Thymus (tissue), 11 donors: Measurements from ENCODE around the gene WFS1. TPM values are rescaled to one million over a fixed set of nuclear protein-coding genes. Genes with fewer than 3 reads are reported as not detected.

ENCODE experiments used
- DNase-seq, 9 donors: peaks; one replicate each; pipeline ENCODE4 v3.0.0-alpha.2; 2013; ENCODE audit warnings: low spot score in 9 of 9, low read depth in 6 of 9, missing footprints in 1 of 9
- H3K27ac ChIP-seq, 2 donors: one replicate each; pipeline ENCODE4 v1.5.1; 2013; ENCODE audit warnings: control low read depth in 1 of 2, low read depth in 1 of 2, low read length in 1 of 2, mild to moderate bottlenecking in 1 of 2, moderate library complexity in 1 of 2
- H3K27me3 ChIP-seq, 2 donors: one replicate each; pipeline ENCODE4 v1.5.1; 2013; ENCODE audit warnings: low read length in 1 of 2; ENCODE audit not compliant: control insufficient read depth in 2 of 2, insufficient read depth in 1 of 2
- H3K36me3 ChIP-seq, 2 donors: one replicate each; pipeline ENCODE4 v1.5.1; 2013; ENCODE audit warnings: low read length in 1 of 2, mild to moderate bottlenecking in 1 of 2, moderate library complexity in 1 of 2; ENCODE audit not compliant: control insufficient read depth in 2 of 2, insufficient read depth in 2 of 2
- H3K4me1 ChIP-seq, 2 donors: one replicate each; pipeline ENCODE4 v1.5.1; 2013; ENCODE audit warnings: low read length in 2 of 2; ENCODE audit not compliant: control insufficient read depth in 2 of 2, insufficient read depth in 2 of 2
- H3K4me3 ChIP-seq, 2 donors: one replicate each; pipeline ENCODE4 v1.5.1; 2013; ENCODE audit warnings: low read length in 2 of 2, control low read depth in 1 of 2, mild to moderate bottlenecking in 1 of 2
- H3K9me3 ChIP-seq, 2 donors: one replicate each; pipeline ENCODE4 v1.5.1; 2013; ENCODE audit warnings: low read length in 1 of 2, mild to moderate bottlenecking in 1 of 2; ENCODE audit not compliant: control insufficient read depth in 2 of 2, insufficient read depth in 1 of 2
- WGBS: extraction: QIAGEN DNeasy Blood & Tissue Kit; methylation state at CpG from one replicate; pipeline ENCODE4 v1.1.7; 2013; 5-methylcytosine and 5-hydroxymethylcytosine counted together
- polyA plus RNA-seq: library from polyadenylated mRNA; stranded (reverse); fragments of 200-250 nt; gene quantifications from one replicate; pipeline ENCODE4 v1.2.3, GENCODE V29; 2013
- total RNA-seq: library from RNA; stranded (reverse); fragments of 120-200 nt; gene quantifications from one replicate; pipeline ENCODE4 v1.2.4, GENCODE V29; 2013
- donor health status: healthy.

Gene WFS1
- total and polyA plus RNA-seq, 2 donors, result 1.5 to 5.1 TPM

GRCh38 chr4:6242271-6243029 is 27.2 kb upstream of the WFS1 start:
- peaks cover 5 to 24% of the 10 kb centered on the region in 2 donors for H3K27me3 ChIP-seq
- DNase-seq, result no peak
- H3K4me1 ChIP-seq, result no peaks in the 10 kb centered on the region
- peaks cover 0 to 11% of the 10 kb centered on the region in 2 donors for H3K9me3 ChIP-seq
- no peaks in the 10 kb centered on the region for H3K36me3 ChIP-seq
- WGBS, result 83% methylated on average over 12 of the region's 12 CpGs
- H3K27ac ChIP-seq, result no peak overlapping the region
- H3K4me3 ChIP-seq, result no peak overlapping the region

- Histone ChIP-seq H3K4me3 (no peak overlapping the region), H3K4me1 (no peaks in the 10 kb centered on the region), H3K9me3 (peaks cover 0 to 11% of the 10 kb centered on the region in 2 donors), H3K27ac (no peak overlapping the region), H3K36me3 (no peaks in the 10 kb centered on the region), H3K27me3 (peaks cover 8 to 39% of the 10 kb centered on the region in 2 donors)
- DNase-seq, result no peak
- WGBS, result 20% methylated on average over 67 of the region's 67 CpGs
Measured at GRCh38 chr4:6245246-6246169, 24.1 kb upstream of the WFS1 start.

- Histone ChIP-seq H3K9me3 (peaks cover 0 to 11% of the 10 kb centered on the region in 2 donors), H3K27ac (no peak overlapping the region), H3K36me3 (no peaks in the 10 kb centered on the region), H3K4me1 (no peaks in the 10 kb centered on the region), H3K4me3 (no peak overlapping the region), H3K27me3 (peaks cover 10 to 40% of the 10 kb centered on the region in 2 donors)
- WGBS, result 54% methylated on average over 9 of the region's 9 CpGs
- DNase-seq, result no peak
Measured at GRCh38 chr4:6246170-6246634, 23.4 kb upstream of the WFS1 start.

- H3K9me3 ChIP-seq, result peaks cover 0 to 9% of the 10 kb centered on the region in 2 donors
- no peak overlapping the region for H3K27ac ChIP-seq
- H3K4me3 ChIP-seq, result no peak overlapping the region
- no peaks in the 10 kb centered on the region for H3K36me3 ChIP-seq
- H3K4me1 ChIP-seq, result no peaks in the 10 kb centered on the region
- no peak for DNase-seq
- 75% methylated on average over 10 of the region's 10 CpGs for WGBS
- peaks cover 10 to 40% of the 10 kb centered on the region in 2 donors for H3K27me3 ChIP-seq
Measured at GRCh38 chr4:6248394-6248793, 21.3 kb upstream of the WFS1 start.

GRCh38 chr4:6250235-6250983 is 19.2 kb upstream of the WFS1 start:
- Histone ChIP-seq H3K4me1 (no peaks in the 10 kb centered on the region), H3K27ac (no peak overlapping the region), H3K27me3 (peaks cover 5 to 29% of the 10 kb centered on the region in 2 donors), H3K36me3 (no peaks in the 10 kb centered on the region), H3K9me3 (no peaks in the 10 kb centered on the region), H3K4me3 (no peak overlapping the region)
- WGBS, result 24% methylated on average over 15 of the region's 15 CpGs
- DNase-seq, result peak in 8 of 9 donors; percentile 31 to 74 (median 52)

GRCh38 chr4:6250984-6251295 is 18.7 kb upstream of the WFS1 start:
- H3K4me1 ChIP-seq, result no peaks in the 10 kb centered on the region
- H3K9me3 ChIP-seq, result no peaks in the 10 kb centered on the region
- H3K27ac ChIP-seq, result no peak overlapping the region
- peaks cover 5 to 24% of the 10 kb centered on the region in 2 donors for H3K27me3 ChIP-seq
- WGBS, result 2% methylated on average over 1 of the region's 1 CpG
- no peak overlapping the region for H3K4me3 ChIP-seq
- DNase-seq, result no peak
- H3K36me3 ChIP-seq, result no peaks in the 10 kb centered on the region

- Histone ChIP-seq H3K27me3 (peaks cover 5 to 20% of the 10 kb centered on the region in 2 donors), H3K27ac (no peak overlapping the region), H3K9me3 (no peaks in the 10 kb centered on the region), H3K36me3 (no peaks in the 10 kb centered on the region), H3K4me3 (no peak overlapping the region), H3K4me1 (no peaks in the 10 kb centered on the region)
- DNase-seq, result no peak
- WGBS, result 99% methylated on average over 14 of the region's 14 CpGs
Measured at GRCh38 chr4:6251365-6251764, 18.3 kb upstream of the WFS1 start.

GRCh38 chr4:6252051-6252450 is 17.6 kb upstream of the WFS1 start:
- Histone ChIP-seq H3K36me3 (no peaks in the 10 kb centered on the region), H3K27ac (no peak overlapping the region), H3K27me3 (peaks cover 5 to 16% of the 10 kb centered on the region in 2 donors), H3K4me3 (no peak overlapping the region), H3K9me3 (no peaks in the 10 kb centered on the region), H3K4me1 (no peaks in the 10 kb centered on the region)
- no peak for DNase-seq
- WGBS, result 91% methylated on average over 8 of the region's 8 CpGs
